Uterus (tissue), 4 donors: ENCODE data around the gene ARFRP1. TPM values are rescaled to one million over a fixed set of nuclear protein-coding genes. Genes with fewer than 3 reads are reported as not detected.
"Not testable (repeated sequence)": the region's sequence is repeated elsewhere in the genome, so short reads cannot be mapped to it uniquely, and the experiment has no call there.

Experiments used
- DNase-seq, 2 donors: peaks; one replicate each; pipeline ENCODE4 v3.0.0-alpha.2; 2019 to 2020
- H3K27ac ChIP-seq, 2 donors: fragments of 200-600 bp; sonication (generic); 1 replicate in 1 of 2; 2 replicates in 1 of 2; pipeline ENCODE4 v1.5.1; 2016 to 2018
- H3K27me3 ChIP-seq, 2 donors: fragments of 200-600 bp; sonication (generic); one replicate each; pipeline ENCODE4 v1.5.1; 2018 to 2019; ENCODE audit warnings: control low read depth in 1 of 2
- H3K36me3 ChIP-seq, 2 donors: fragments of 200-600 bp; sonication (generic); one replicate each; pipeline ENCODE4 v1.5.1; 2019; ENCODE audit warnings: control low read depth in 1 of 2
- H3K4me1 ChIP-seq, 2 donors: fragments of 200-600 bp; sonication (generic); one replicate each; pipeline ENCODE4 v1.5.1; 2018 to 2019; ENCODE audit warnings: control low read depth in 1 of 2
- H3K4me3 ChIP-seq, 2 donors: fragments of 200-600 bp; sonication (generic); 1 replicate in 1 of 2; 2 replicates in 1 of 2; pipeline ENCODE4 v1.5.1; 2018 to 2019; ENCODE audit warnings: mild to moderate bottlenecking in 1 of 2
- H3K9me3 ChIP-seq, 2 donors: fragments of 200-600 bp; sonication (generic); one replicate each; pipeline ENCODE4 v1.5.1; 2019; ENCODE audit warnings: control low read depth in 1 of 2
- POLR2A ChIP-seq, 2 donors: fragments of 450-650 bp; IDR thresholded peaks; one replicate each; pipeline ENCODE4 v1.6.1; 2016; ENCODE audit warnings: antibody characterized with exemption in 2 of 2, mild to moderate bottlenecking in 1 of 2, moderate library complexity in 1 of 2
- intact Hi-C: fragments of 100-400 bp; cut with DNase I; formaldehyde crosslinking; loops from one replicate; pipeline ENCODE4 v1.15.1; 2023; ENCODE audit warnings: low total_unique reads
- total RNA-seq, 4 donors: library from RNA; depleted of rRNA in 3 of 4; stranded (reverse); fragments of >200 nt in 3 of 4; gene quantifications; one replicate each; pipeline versions ENCODE4 v1.1.0 to v1.2.4, GENCODE V29; 2014 to 2023
- TF ChIP-seq, protein P1 (sequence below), 4 experiments: fragments of 200-600 bp in 2 of 4; fragments of 450-650 bp in 2 of 4; sonication (generic) in 2 of 4; IDR thresholded peaks; one replicate each; pipeline ENCODE4 v1.5.1; 2016 to 2019; ENCODE audit warnings: antibody characterized with exemption in 4 of 4, mild to moderate bottlenecking in 2 of 4, moderate library complexity in 1 of 4
- donor health status: DM: yes; HTN: yes; CAD: no.

The ARFRP1 gene
- total RNA-seq, 4 donors from 2014 or later = 26.1 to 59.8 (median 33.5) TPM

DNA sequence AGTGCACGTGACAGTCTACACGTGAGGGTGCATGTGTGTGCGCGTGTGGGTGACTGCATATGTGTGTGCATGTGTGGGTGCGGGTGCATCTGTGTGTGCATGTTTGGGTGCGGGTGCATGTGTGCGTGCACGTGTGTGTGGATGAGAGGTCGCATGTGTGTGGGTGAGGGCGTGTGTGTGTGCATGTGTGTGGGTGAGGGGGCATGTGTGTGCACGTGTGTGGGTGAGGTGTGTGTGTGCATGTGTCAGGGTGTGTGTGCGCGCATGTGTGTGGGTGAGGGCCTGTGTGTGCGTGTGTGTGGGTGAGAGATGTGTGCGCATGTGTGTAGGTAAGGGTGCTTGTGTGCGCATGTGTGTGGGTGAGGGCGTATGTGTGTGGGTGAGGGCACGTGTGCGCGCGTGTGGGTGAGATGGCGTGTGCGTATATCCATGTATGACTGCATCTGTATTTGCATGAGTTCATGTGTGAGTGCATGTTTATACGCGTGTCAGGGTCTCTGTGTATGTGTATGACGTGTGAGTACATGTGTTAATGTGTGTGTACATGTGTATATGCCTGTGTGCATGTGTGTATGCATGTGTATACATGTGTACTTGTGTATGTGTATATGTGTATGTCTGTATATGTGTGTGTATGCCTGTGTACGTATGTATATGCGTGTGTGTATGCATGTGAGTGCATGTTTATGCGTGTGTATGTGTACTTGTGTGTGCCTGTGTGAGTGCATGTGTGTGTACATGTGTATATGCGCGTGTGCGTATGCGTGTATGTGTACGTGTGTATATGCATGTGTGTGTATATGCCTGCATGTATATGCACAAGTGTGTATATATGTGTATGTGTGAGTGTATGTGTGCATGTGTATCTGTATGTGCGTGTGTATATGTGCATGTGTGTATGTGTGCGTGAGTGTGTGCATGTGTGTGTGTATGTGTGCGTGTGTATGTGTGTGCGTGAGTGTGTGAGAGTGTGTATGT, 24.6 kb upstream of the ARFRP1 start:
- H3K9me3 ChIP-seq = no peaks in the 10 kb centered on the region
- TF ChIP-seq, protein P1, sequence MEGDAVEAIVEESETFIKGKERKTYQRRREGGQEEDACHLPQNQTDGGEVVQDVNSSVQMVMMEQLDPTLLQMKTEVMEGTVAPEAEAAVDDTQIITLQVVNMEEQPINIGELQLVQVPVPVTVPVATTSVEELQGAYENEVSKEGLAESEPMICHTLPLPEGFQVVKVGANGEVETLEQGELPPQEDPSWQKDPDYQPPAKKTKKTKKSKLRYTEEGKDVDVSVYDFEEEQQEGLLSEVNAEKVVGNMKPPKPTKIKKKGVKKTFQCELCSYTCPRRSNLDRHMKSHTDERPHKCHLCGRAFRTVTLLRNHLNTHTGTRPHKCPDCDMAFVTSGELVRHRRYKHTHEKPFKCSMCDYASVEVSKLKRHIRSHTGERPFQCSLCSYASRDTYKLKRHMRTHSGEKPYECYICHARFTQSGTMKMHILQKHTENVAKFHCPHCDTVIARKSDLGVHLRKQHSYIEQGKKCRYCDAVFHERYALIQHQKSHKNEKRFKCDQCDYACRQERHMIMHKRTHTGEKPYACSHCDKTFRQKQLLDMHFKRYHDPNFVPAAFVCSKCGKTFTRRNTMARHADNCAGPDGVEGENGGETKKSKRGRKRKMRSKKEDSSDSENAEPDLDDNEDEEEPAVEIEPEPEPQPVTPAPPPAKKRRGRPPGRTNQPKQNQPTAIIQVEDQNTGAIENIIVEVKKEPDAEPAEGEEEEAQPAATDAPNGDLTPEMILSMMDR (IDR thresholded peaks at IDR 0.05) = no peak
- no peak for TF ChIP-seq POLR2A (IDR thresholded peaks at IDR 0.05)
- intact Hi-C loops = no loop called here
- no peak for DNase-seq
- no peak overlapping the region for H3K27ac ChIP-seq
- H3K27me3 ChIP-seq = no peaks in the 10 kb centered on the region
- no peaks in the 10 kb centered on the region for H3K36me3 ChIP-seq
- H3K4me1 ChIP-seq = peaks cover 0 to 1% of the 10 kb centered on the region in 2 donors
- no peak overlapping the region for H3K4me3 ChIP-seq

DNA sequence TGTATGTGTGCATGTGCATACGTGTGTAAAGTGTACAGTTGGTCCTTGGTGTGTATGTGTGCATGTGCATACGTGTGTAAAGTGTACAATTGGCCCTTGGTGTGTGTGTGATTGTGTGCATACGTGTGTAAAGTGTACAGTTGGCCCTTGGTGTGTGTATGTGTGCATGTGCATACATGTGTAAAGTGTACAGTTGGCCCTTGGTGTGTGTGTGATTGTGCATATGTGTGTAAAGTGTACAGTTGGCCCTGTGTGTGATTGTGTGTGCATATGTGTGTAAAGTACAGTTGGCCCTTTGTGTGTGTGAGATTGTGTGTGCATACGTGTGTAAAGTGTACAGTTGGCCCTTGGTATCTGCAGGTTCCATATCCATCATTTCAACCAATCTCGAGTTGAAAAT, 23.6 kb upstream of the ARFRP1 start:
- Histone ChIP-seq H3K9me3 (no peaks in the 10 kb centered on the region), H3K4me3 (no peak overlapping the region), H3K27me3 (no peaks in the 10 kb centered on the region), H3K4me1 (no peaks in the 10 kb centered on the region), H3K36me3 (no peaks in the 10 kb centered on the region), H3K27ac (no peak overlapping the region)
- no peak for DNase-seq
- TF ChIP-seq, protein P1 (IDR thresholded peaks at IDR 0.05) = no peak
- no peak for TF ChIP-seq POLR2A (IDR thresholded peaks at IDR 0.05)
- intact Hi-C loops = no loop called here

DNA sequence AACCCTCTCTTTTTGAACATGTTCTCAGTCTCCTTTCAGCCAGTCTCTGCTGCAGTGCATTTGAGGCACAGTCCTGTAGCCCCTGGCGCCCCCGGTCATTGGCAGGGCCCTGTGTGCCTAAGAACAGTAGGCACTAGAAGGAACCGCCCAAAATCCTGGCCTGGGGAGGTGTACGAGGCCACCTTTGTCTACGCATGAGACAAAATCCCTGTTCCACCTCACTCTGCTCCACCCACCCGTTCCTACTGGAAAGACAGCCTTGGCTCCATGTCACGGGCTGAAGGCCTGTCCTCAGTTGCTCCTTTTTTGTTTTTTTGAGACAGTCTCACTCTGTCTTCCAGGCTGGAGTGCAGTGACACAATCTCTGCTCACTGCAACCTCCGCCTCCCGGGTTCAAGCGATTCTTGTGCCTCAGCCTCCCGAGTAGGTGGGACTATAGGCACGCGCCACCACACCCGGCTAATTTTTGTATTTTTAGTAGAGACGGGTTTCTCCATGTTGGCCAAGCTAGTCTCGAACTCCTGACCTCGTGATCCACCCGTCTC, 22.5 kb upstream of the ARFRP1 start:
- H3K4me1 ChIP-seq, H3K27ac ChIP-seq, H3K36me3 ChIP-seq, H3K27me3 ChIP-seq, DNase-seq, H3K4me3 ChIP-seq, intact Hi-C loops, H3K9me3 ChIP-seq: not testable (repeated sequence)

DNA sequence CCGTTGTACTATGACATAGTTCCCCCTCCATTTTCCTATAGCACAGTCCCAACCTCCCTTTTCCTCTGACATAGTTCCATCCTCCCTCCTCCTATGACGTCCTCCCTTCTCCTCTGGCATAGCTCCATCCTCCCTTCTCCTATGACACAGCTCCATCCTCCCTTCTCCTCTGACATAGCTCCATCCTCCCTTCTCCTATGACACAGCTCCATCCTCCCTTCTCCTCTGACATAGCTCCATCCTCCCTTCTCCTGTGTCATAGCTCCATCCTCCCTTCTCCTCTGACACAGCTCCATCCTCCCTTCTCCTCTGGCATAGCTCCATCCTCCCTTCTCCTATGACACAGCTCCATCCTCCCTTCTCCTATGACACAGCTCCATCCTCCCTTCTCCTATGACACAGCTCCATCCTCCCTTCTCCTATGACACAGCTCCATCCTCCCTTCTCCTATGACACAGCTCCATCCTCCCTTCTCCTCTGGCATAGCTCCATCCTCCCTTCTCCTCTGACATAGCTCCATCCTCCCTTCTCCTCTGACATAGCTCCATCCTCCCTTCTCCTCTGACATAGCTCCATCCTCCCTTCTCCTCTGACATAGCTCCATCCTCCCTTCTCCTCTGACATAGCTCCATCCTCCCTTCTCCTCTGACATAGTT, 15.3 kb upstream of the ARFRP1 start:
- H3K4me3 ChIP-seq, H3K27me3 ChIP-seq, H3K36me3 ChIP-seq, DNase-seq, H3K4me1 ChIP-seq, H3K27ac ChIP-seq, intact Hi-C loops: not testable (repeated sequence)
- peaks cover 0 to 24% of the 10 kb centered on the region in 2 donors for H3K9me3 ChIP-seq

DNA sequence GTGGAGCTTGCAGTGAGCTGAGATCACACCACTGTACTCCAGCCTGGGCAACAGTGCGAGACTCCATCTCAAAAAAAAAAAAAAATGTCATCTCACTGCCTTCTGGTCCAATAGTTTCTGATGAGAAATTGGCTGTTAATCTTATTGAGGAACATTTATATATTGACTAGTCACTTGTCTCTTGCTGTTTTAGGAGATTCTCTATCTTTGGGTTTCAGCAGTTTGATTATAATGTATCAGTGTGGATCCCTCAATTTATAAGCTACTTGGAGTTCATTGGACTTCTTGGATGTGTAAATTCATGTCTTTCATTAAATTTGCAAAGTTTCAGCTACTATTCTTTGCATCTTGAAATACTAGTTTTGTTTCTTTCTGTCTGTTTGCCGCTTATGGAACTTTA, 11.2 kb upstream of the ARFRP1 start:
- no peaks in the 10 kb centered on the region for H3K36me3 ChIP-seq
- H3K9me3 ChIP-seq = peaks cover 0 to 21% of the 10 kb centered on the region in 2 donors
- intact Hi-C loops = no loop called here

More for the DNA sequence above, 11.2 kb upstream of the ARFRP1 start:
- no peak overlapping the region for H3K4me3 ChIP-seq
- H3K27me3 ChIP-seq = no peaks in the 10 kb centered on the region
- H3K4me1 ChIP-seq = no peaks in the 10 kb centered on the region
- no peak for DNase-seq
- no peak for TF ChIP-seq POLR2A (IDR thresholded peaks at IDR 0.05)
- TF ChIP-seq, protein P1 (IDR thresholded peaks at IDR 0.05) = no peak
- H3K27ac ChIP-seq = no peak overlapping the region
